Renal cortex interstitium (tissue), 15 donors: ENCODE measurements around the gene ATP5F1D. TPM values are rescaled to one million over a fixed set of nuclear protein-coding genes. Genes with fewer than 3 reads are reported as not detected.
A peak's percentile ranks its signal among the peaks of the same experiment; 100 is the strongest.
"Not testable (repeated sequence)": the region's sequence is repeated elsewhere in the genome, so short reads cannot be mapped to it uniquely, and the experiment has no call there.

ENCODE experiments used
- DNase-seq, 11 donors: peaks; one replicate each; pipeline ENCODE4 v3.0.0-alpha.2; 2013; ENCODE audit warnings: low read depth in 9 of 11, low spot score in 4 of 11; ENCODE audit errors: extremely low read depth in 1 of 11
- long read RNA-seq, 16 experiments: transcript quantifications; one replicate each; lab custom pipeline, GENCODE V29; 2026
- polyA plus RNA-seq, 3 donors: library from polyadenylated mRNA; unstranded; fragments of 120-200 nt; gene quantifications; one replicate each; pipeline ENCODE4 v1.2.1, GENCODE V29; 2013; ENCODE audit not compliant: insufficient read length in 3 of 3

Gene ATP5F1D
- 100 to 1,000 TPM in 2 of 3 donors, 10 to 100 TPM in 1; 82.2 to 145 (median 129) TPM for polyA plus RNA-seq
- long read RNA-seq, donor 1, transcript ATP5F1D-202 (5 exons, 704 nt): major isoform, 95 of 145 reads
- long read RNA-seq, donor 1, transcript ATP5F1D-201 (4 exons, 997 nt): minor isoform, 29 of 145 reads
- long read RNA-seq, donor 1, partial matches to known transcripts: 13 of 145 reads
- long read RNA-seq, donor 1, other reads (novel, unspliced or antisense): 0 of 145 reads
- long read RNA-seq, donor 2, transcript ATP5F1D-201 (4 exons, 997 nt): minor isoform, 26 of 118 reads
- long read RNA-seq, donor 2, transcript ATP5F1D-202 (5 exons, 704 nt): major isoform, 78 of 118 reads
- long read RNA-seq, donor 2, partial matches to known transcripts: 6 of 118 reads
- long read RNA-seq, donor 2, other reads (novel, unspliced or antisense): 0 of 118 reads
- long read RNA-seq, donor 3, transcript ATP5F1D-202 (5 exons, 704 nt): major isoform, 137 of 204 reads
- long read RNA-seq, donor 3, transcript ATP5F1D-205 (4 exons, 1,144 nt): minor isoform, 6 of 204 reads
- long read RNA-seq, donor 3, transcript ATP5F1D-201 (4 exons, 997 nt): minor isoform, 50 of 204 reads
- long read RNA-seq, donor 3, partial matches to known transcripts: 6 of 204 reads
- long read RNA-seq, donor 3, other reads (novel, unspliced or antisense): 0 of 204 reads
- long read RNA-seq, donor 4, transcript ATP5F1D-201 (4 exons, 997 nt): minor isoform, 20 of 108 reads
- long read RNA-seq, donor 4, transcript ATP5F1D-202 (5 exons, 704 nt): major isoform, 83 of 108 reads
- long read RNA-seq, donor 4, partial matches to known transcripts: 0 of 108 reads
- long read RNA-seq, donor 4, other reads (novel, unspliced or antisense): 0 of 108 reads
- long read RNA-seq, donor 5: 0 reads
- long read RNA-seq, donor 6, transcript ATP5F1D-202 (5 exons, 704 nt): major isoform, 86 of 127 reads
- long read RNA-seq, donor 6, transcript ATP5F1D-201 (4 exons, 997 nt): minor isoform, 27 of 127 reads
- long read RNA-seq, donor 6, transcript ATP5F1D-205 (4 exons, 1,144 nt): minor isoform, 6 of 127 reads
- long read RNA-seq, donor 6, partial matches to known transcripts: 0 of 127 reads
- long read RNA-seq, donor 6, other reads (novel, unspliced or antisense): 0 of 127 reads
- long read RNA-seq, donor 7, transcript ATP5F1D-201 (4 exons, 997 nt): minor isoform, 41 of 146 reads
- long read RNA-seq, donor 7, transcript ATP5F1D-208 (1 exons, 1,587 nt): minor isoform, 5 of 146 reads
- long read RNA-seq, donor 7, transcript ATP5F1D-202 (5 exons, 704 nt): major isoform, 94 of 146 reads
- long read RNA-seq, donor 7, partial matches to known transcripts: 0 of 146 reads
- long read RNA-seq, donor 7, other reads (novel, unspliced or antisense): 0 of 146 reads
- long read RNA-seq, donor 8: 0 reads
- long read RNA-seq, donor 9, transcript ATP5F1D-209 (3 exons, 343 nt): minor isoform, 6 of 126 reads
- long read RNA-seq, donor 9, transcript ATP5F1D-201 (4 exons, 997 nt): minor isoform, 28 of 126 reads
- long read RNA-seq, donor 9, transcript ATP5F1D-202 (5 exons, 704 nt): major isoform, 90 of 126 reads
- long read RNA-seq, donor 9, partial matches to known transcripts: 0 of 126 reads
- long read RNA-seq, donor 9, other reads (novel, unspliced or antisense): 0 of 126 reads
- long read RNA-seq, donor 10, transcript ATP5F1D-201 (4 exons, 997 nt): minor isoform, 40 of 134 reads
- long read RNA-seq, donor 10, transcript ATP5F1D-202 (5 exons, 704 nt): major isoform, 82 of 134 reads
- long read RNA-seq, donor 10, partial matches to known transcripts: 0 of 134 reads
- long read RNA-seq, donor 10, other reads (novel, unspliced or antisense): 0 of 134 reads
- long read RNA-seq, donor 11, transcript ATP5F1D-201 (4 exons, 997 nt): minor isoform, 30 of 102 reads
- long read RNA-seq, donor 11, transcript ATP5F1D-202 (5 exons, 704 nt): major isoform, 68 of 102 reads
- long read RNA-seq, donor 11, partial matches to known transcripts: 0 of 102 reads
- long read RNA-seq, donor 11, other reads (novel, unspliced or antisense): 0 of 102 reads
- long read RNA-seq, donor 12, transcript ATP5F1D-201 (4 exons, 997 nt): minor isoform, 13 of 61 reads
- long read RNA-seq, donor 12, transcript ATP5F1D-202 (5 exons, 704 nt): major isoform, 43 of 61 reads
- long read RNA-seq, donor 12, partial matches to known transcripts: 0 of 61 reads
- long read RNA-seq, donor 12, other reads (novel, unspliced or antisense): 0 of 61 reads
- long read RNA-seq, donor 13: 0 reads
- long read RNA-seq, donor 14, transcript ATP5F1D-201 (4 exons, 997 nt): minor isoform, 22 of 113 reads
- long read RNA-seq, donor 14, transcript ATP5F1D-202 (5 exons, 704 nt): major isoform, 82 of 113 reads
- long read RNA-seq, donor 14, partial matches to known transcripts: 6 of 113 reads
- long read RNA-seq, donor 14, other reads (novel, unspliced or antisense): 0 of 113 reads
- long read RNA-seq, donor 15, transcript ATP5F1D-202 (5 exons, 704 nt): major isoform, 42 of 53 reads
- long read RNA-seq, donor 15, transcript ATP5F1D-201 (4 exons, 997 nt): minor isoform, 10 of 53 reads
- long read RNA-seq, donor 15, partial matches to known transcripts: 0 of 53 reads
- long read RNA-seq, donor 15, other reads (novel, unspliced or antisense): 0 of 53 reads
- long read RNA-seq, donor 16, transcript ATP5F1D-201 (4 exons, 997 nt): minor isoform, 89 of 326 reads
- long read RNA-seq, donor 16, transcript ATP5F1D-202 (5 exons, 704 nt): major isoform, 199 of 326 reads
- long read RNA-seq, donor 16, transcript ATP5F1D-203 (3 exons, 1,393 nt): minor isoform, 11 of 326 reads
- long read RNA-seq, donor 16, transcript ATP5F1D-208 (1 exons, 1,587 nt): minor isoform, 7 of 326 reads
- long read RNA-seq, donor 16, partial matches to known transcripts: 5 of 326 reads
- long read RNA-seq, donor 16, other reads (novel, unspliced or antisense): 5 of 326 reads

GRCh38 chr19:1241417-1242095 lies at the start of gene ATP5F1D:
Gene ATP5F1D (plus strand): TSS chr19:1241751. CDS start chr19:1241851, 100 bp downstream.
- peak in 8 of 11 donors; percentile 81 to 95 (median 89) for DNase-seq

- DNase-seq: no peak
Measured at GRCh38 chr19:1199531-1199930, 42.0 kb upstream of the ATP5F1D start.

- DNase-seq: not testable (repeated sequence)
Measured at GRCh38 chr19:1200614-1201013, 40.9 kb upstream of the ATP5F1D start.

- DNase-seq: peak; percentile 83 to 97 (median 96)
Measured at GRCh38 chr19:1205114-1206099, 36.1 kb upstream of the ATP5F1D start, which contains the start of gene STK11. Gene STK11 (plus strand): TSS chr19:1205778. CDS start chr19:1206914, 1,136 bp downstream.

GRCh38 chr19:1206150-1206863 lies 35.2 kb upstream of the ATP5F1D start:
- DNase-seq: no peak

GRCh38 chr19:1206864-1207450 lies 34.6 kb upstream of the ATP5F1D start:
- no peak for DNase-seq

GRCh38 chr19:1208830-1209229 lies 32.7 kb upstream of the ATP5F1D start:
- DNase-seq: not testable (repeated sequence)

- DNase-seq: no peak
Measured at GRCh38 chr19:1210227-1210538, 31.4 kb upstream of the ATP5F1D start.

- no peak for DNase-seq
Measured at GRCh38 chr19:1211494-1212234, 29.9 kb upstream of the ATP5F1D start.

- no peak for DNase-seq
Measured at GRCh38 chr19:1213391-1214286, 27.9 kb upstream of the ATP5F1D start.

- DNase-seq: no peak
Measured at GRCh38 chr19:1214299-1214861, 27.2 kb upstream of the ATP5F1D start.
